Glomerular endothelial cell (primary cell): ENCODE results near the gene NAA60. TPM values are rescaled to one million over a fixed set of nuclear protein-coding genes. Genes with fewer than 3 reads are reported as not detected.
"Not testable (repeated sequence)": the region's sequence is repeated elsewhere in the genome, so short reads cannot be mapped to it uniquely, and the experiment has no call there.

Source experiments
- DNase-seq: peaks from one replicate; pipeline ENCODE4 v3.0.0-alpha.2; 2011; ENCODE audit warnings: low read depth, low spot score; ENCODE audit errors: extremely low read depth
- total RNA-seq: library from RNA; depleted of rRNA; stranded (reverse); fragments of >200 nt; gene quantifications from 2 replicates; pipeline ENCODE4 v1.2.3, GENCODE V29; 2015

NAA60 gene
- total RNA-seq, 1 donor from 2014 or later, result 45.3 TPM

DNA sequence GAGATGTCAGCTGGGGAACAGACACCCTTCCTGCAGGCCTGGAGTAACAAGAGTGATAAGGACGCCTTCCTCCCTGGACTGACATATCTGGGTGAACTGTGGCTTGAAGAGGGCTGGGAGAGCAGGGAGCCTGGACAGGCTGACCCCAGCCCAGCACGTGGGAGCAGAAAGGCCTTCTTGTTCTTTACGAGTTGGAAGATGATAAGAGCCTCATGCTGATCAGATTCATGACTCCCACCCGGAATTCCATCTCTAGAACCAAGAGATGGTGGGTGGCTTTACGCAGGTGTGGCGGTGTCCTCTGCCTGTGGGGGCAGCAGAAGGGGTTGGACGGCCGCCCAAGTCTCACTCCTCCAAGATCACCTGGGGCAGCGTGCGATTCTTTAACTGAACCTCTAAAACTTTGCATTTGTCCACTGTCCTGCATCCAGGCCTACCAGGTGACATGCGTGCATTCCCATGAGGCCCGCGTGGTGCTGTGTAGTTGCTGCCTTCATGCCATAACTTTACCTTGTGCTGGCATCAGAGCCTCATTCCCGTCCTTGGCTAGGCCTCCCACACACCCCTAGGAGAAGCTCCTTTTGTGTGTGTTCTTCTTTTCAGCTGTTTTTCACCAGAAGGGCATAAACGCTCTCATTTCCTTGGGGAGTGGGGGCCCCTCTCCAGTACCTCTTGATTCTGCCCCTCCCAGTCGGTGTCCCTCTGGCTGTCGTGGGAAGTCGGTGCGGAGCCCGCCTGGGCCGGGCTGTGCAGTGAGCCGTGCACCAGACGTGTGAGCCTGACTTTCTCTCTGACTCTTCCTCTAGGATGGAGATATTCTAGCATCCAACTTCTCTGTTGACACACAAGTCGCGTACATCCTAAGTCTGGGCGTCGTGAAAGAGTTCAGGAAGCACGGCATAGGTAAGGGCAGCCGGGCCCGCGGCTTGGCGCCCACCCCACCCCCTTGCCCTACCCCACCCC lies 38.5 kb downstream of the NAA60 start:
- no peak for DNase-seq

GRCh38 chr16:3482659-3483241 lies 39.3 kb downstream of the NAA60 start:
- no peak for DNase-seq

GRCh38 chr16:3484318-3485096 lies 41.0 kb downstream of the NAA60 start:
- no peak for DNase-seq

DNA sequence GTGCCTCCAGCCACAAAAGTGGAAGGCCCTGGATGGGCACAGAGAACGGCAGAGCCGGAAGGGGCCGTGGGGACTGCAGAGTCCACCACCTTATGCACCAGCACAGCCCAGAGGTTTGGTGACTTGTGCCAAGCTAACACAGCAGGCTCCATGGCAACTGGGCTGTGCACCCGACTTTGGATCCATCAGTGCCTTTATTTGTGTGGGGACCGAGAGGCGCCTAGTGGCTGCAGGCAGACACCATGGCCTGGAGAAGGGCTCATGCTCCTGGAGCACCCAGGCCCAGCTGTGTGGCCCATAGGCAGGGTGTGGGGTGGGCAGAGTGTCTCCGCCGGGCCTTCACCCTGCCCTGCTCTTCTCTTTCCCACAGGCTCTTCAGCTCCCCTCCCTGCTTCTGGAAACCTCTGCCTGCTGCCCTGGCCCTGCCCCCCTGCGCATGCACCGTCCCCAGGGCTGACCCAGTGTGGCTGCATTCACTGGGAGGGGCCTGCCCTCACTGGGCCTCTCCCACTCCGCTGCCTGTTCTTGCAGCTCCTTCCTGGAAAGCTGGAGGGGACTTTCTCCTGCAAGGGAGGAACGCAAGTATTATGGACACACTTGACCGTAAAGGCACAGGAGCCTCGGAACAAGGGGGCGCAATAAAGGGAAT lies 41.7 kb downstream of the NAA60 start:
- no peak for DNase-seq

GRCh38 chr16:3485821-3486505 lies 42.5 kb downstream of the NAA60 start:
- no peak for DNase-seq

DNA sequence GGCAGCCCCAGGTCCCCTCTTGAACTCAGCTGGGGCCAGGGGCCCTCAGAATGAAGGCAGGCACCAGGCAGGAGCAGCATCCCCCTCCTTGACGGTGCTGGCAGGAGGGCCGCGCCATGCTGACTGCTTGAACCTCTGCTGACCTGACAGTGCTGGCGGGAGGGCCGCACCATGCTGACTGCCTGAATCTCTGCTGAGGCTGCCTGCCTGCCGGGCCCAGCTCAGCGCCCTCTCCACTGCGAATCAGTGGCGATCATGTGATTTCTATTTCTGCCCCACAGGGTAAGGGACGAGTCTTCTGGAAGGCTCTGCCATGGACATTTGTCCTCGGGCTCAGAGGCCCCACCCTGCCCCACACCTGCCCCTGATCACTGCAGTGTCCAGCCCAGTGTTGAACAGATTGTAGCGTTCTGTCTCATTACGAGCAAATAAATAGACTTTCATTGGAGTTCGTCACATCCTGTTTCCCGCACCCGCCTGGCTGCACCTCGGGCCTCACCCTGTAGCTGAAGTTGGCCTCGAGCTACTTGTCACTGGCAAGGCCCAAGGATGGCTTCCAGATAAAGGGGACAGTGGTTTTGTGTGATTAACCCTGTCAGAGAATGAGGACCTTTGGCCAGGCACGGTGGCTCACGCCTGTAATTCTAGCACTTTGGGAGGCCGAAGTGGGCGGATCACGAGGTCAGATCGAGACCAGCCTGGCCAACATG lies 43.2 kb downstream of the NAA60 start:
- DNase-seq, result no peak

DNA sequence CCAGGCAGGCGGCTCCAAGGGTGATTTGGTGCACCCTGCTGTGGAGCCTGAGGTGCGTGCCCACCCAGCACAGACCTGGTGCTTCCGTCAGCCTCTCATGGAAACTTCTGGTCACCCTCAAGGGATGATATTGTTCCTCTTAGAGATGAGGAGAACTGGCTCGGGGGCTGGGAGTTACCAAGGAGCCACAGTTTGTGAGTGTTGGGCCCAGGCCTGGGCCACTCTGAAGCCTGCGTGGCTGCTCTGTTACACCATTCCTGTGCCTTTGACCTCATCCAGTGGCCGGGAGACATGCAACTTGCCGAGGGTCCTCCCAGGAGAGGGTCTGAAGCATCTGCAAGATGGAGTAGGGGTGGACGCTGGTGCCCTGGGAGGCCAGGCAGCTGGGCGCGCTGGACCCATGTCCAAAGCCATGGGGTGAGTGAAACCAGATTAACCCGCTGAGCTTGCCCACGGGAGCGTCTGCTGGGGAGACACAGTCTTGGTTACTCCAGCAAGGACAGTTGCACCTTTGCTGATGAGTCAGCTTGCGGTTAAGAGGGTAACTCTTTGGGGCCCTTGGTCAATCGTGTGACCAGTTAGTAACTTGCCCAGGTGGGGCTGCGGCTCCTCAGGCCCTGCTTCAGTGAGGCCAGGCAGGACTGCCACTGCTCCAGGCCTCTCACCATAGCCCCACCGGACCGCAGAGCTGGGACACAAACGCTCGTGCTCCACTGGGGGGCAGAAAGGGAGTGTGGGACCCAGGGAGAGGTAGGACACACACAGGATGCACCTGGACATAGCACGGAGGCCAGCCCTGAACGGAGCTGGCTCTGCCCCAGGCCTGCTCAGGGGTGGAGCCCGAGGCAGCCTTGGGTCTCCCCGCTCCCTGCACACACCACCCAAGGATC lies 44.3 kb downstream of the NAA60 start:
- DNase-seq, result no peak

- no peak for DNase-seq
These were observed 45.3 kb downstream of the NAA60 start for GRCh38 chr16:3488801-3489200.

DNA sequence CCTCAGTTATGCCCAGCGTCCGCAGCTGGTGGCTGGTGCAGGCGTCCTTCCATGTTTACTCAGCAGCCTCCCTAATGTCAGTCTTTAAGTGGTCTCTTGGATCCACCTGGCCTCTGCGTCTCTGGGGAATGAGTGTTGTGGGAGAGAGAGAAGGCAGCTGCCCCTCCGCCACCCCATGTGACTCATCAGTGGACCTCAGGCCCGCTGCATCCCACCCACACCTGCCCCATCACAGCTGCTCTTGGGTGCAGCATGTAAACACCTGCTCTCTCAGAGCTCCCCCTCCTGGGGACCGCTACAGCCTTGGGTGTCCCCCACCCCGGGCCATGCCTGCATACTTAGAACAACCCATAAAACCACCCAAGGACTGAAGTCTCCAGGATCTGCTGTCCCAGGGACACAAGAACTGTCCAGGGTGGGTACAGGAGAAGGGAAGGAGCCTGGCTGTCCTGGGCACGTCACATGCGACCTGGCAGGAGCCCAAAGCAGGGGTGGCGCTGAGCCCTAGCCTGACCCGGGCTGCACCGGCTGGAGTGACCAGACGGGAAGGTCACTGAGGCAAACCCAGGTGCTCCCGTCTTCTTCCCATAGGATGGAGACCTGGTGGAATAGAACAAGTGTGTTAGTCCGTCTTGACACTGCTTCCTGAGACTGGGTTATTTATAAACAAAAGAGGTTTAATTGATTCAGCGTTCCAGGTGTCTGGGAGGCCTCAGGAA lies 47.6 kb downstream of the NAA60 start:
- DNase-seq, result no peak

DNA sequence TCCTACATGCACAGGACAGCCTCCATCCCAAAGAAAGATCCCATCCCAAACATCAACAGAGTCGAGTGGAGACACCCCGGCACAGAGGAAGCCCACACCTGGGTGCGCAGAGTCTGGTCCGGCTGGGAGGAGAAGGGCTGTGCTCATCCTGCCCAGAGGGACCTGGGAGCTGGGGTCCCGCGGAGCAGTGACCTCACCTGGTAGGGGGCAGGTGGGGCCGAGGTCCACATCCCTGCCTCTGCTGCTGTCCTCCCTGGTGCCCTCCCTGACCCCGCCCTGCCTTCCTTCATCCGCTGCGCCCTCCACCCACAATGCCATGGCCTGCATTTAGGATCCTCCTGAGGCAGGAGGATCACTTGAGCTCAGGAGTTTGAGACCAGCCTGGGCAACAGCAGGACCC lies 48.9 kb downstream of the NAA60 start:
- DNase-seq, result no peak

GRCh38 chr16:3494386-3494973 lies 51.0 kb downstream of the NAA60 start:
- no peak for DNase-seq

- no peak for DNase-seq
These were observed 51.7 kb downstream of the NAA60 start, which contains the start of gene C16orf90 for GRCh38 chr16:3495176-3495575. C16orf90 (minus strand) TSS chr16:3495489; CDS start chr16:3495421, 68 bp downstream.

GRCh38 chr16:3496386-3496785 lies 52.9 kb downstream of the NAA60 start:
- no peak for DNase-seq

DNA sequence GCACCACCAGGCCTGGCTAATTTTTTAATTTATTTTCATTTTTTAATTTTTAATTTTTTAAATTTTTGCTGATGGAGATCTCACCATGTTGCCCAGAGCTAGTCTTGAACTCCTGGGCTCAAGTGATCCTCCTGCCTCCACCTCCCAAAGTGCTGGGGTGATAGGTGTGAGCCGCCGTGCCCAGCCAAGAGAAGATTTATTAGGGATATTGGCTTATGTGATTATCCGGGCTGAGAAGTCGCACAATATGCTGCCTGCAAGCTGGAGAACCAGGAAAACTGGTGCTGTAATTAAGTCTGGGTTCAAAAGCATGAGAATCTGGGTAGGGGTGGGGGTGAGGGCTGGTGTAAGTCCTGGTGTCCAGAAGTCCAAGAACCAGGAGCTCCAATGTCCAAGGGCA lies 54.3 kb downstream of the NAA60 start:
- no peak for DNase-seq

- no peak for DNase-seq
These were observed 55.5 kb downstream of the NAA60 start for GRCh38 chr16:3498988-3499387.

GRCh38 chr16:3501412-3501761 lies 57.9 kb downstream of the NAA60 start:
- DNase-seq, result not testable (repeated sequence)

DNA sequence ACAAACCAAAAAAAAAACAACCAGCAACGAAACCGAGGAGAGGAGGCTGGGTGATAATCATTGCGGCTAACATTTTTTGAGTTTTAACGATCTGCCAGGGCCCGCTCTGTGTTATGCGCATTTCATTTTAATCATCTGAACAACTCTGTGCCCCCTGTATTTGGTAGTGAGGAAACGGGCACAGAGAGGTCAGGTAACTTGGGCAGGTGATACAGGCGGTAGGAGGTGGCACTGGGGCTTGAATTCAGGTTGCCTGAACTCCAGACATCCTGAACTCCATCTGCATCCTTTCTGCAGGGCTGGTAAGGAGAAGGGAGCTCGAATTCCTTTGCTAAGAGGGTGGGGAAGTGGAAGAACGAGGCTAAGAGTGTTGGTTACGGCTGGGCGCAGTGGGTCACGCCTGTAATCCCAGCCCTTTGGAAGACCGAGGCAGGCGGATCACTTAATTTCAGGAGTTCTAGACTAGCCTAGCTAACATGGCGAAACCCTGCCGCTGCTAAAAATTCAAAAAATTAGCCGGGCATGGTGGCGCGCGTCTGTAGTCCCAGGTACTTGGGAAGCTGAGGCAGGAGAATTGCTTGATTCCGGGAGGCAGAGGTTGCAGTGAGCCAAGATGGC lies 58.4 kb downstream of the NAA60 start:
- DNase-seq, result no peak
